HK-2 (cell line): ENCODE data around the gene FOXJ2.
"Not testable (repeated sequence)": the region's sequence is repeated elsewhere in the genome, so short reads cannot be mapped to it uniquely, and the experiment has no call there.

Experiments used
- DNase-seq: peaks from one replicate; pipeline ENCODE4 v3.0.0-alpha.2; 2018; ENCODE audit not compliant: unreplicated experiment

FOXJ2 gene

GRCh38 chr12:8030189-8030588 is 2.3 kb upstream of the FOXJ2 start:
- DNase-seq, result no peak

GRCh38 chr12:8031017-8031416 is 1.5 kb upstream of the FOXJ2 start:
- DNase-seq, result not testable (repeated sequence)

- no peak for DNase-seq
Measured at GRCh38 chr12:8031872-8032241, 659 bp upstream of the FOXJ2 start.

- no peak for DNase-seq
Measured at GRCh38 chr12:8033153-8034044, 883 bp downstream of the FOXJ2 start.

GRCh38 chr12:8034802-8035201 is 2.3 kb downstream of the FOXJ2 start:
- no peak for DNase-seq

GRCh38 chr12:8035440-8036010 is 3.0 kb downstream of the FOXJ2 start:
- no peak for DNase-seq

GRCh38 chr12:8036346-8036745 is 3.8 kb downstream of the FOXJ2 start:
- DNase-seq, result no peak

- DNase-seq, result no peak
Measured at GRCh38 chr12:8037046-8037663, 4.6 kb downstream of the FOXJ2 start.

GRCh38 chr12:8037947-8038346 is 5.4 kb downstream of the FOXJ2 start:
- DNase-seq, result no peak

DNA sequence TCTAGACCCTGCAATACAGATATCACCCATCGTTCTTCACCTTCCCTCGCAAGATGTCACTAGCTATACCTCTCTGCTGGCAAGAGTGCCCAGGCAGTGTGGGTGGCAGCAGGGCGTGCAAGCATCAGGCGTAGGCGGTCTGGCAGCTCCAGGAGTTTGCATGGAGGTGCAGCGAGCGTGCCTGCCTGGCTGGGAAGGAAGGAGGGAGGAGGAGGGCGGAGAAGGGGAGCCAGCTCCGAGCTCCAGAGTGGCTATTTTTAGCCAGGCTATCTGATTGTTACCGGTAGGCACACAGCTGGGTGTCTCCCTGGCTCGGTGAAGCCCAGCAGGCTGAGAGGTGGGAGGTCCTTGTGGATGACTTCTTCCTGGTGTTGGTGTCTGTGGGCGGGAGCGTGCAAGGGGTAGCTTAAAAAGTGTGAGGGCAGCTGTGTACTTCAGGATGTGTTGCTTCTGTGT is 6.2 kb downstream of the FOXJ2 start:
- no peak for DNase-seq

DNA sequence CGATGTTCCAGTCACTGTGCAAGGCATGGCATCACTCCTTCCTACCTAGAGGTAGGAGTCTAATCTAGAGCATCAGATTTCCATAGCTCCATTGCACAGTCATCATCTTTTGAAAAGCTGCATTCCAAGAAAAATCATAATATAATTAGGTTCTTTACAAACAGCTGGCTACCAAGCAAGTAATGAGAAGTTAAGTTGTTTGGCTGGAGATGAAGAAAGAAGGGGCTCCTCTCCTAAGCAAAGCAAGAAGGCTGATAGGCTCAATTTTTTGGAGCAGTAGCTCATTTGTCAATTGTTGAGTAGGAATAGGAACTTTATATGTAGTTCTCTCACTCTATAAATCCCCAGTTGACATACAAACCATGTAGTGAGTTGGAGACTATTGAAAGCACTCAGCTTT is 8.3 kb downstream of the FOXJ2 start:
- DNase-seq, result no peak

GRCh38 chr12:8045952-8046944 is 13.7 kb downstream of the FOXJ2 start:
- peak; percentile 67 for DNase-seq

- DNase-seq, result no peak
Measured at GRCh38 chr12:8047842-8048241, 15.3 kb downstream of the FOXJ2 start.

DNA sequence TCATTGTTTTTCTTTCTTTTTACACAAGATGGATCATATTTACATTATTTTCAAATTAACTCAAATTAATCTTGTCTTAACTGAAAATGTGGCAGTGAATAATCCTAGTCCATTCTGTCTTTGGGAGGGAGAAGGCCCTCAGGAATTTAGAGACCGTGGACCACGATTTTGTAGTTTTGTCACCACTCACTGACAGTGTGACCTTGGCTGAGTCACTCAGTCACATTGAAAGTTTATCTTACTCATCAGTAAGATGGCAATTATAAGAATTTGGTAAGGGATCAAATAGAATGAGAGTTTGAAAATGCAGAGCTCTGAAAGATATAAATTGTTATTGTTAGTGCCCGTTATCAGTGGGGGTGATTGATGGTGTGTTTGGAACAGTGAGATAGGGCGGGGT is 16.4 kb downstream of the FOXJ2 start:
- no peak for DNase-seq

DNA sequence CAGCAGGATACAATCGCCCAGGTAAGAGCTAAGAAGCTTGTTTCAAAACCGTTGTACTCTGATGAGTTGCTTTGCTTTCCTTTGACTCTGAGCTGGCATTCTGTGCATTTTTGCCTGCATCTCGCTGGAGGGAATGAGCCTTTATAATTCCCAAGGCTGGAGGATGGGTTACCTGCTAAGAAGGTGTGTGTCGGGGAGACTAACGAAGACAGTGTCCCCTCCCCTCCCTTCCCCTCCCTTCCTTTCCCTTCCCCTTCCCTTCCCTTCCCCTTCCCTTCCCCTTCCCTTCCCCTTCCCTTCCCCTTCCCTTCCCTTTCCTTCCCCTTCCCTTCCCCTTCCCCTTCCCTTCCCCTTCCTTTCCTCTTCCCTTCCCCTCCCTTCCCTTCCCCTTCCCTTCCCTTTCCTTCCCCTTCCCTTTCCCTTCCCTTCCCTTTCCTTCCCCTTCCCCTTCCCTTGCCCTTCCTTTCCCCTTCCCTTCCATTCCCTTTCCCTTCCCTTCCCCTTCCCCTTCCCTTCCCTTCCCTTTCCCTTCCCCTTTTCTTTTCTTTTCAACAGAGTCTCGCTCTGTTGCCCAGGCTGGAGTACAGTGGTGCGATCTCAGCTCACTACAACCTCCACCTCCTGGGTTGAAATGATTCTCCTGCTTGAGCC is 18.2 kb downstream of the FOXJ2 start:
- DNase-seq, result no peak

DNA sequence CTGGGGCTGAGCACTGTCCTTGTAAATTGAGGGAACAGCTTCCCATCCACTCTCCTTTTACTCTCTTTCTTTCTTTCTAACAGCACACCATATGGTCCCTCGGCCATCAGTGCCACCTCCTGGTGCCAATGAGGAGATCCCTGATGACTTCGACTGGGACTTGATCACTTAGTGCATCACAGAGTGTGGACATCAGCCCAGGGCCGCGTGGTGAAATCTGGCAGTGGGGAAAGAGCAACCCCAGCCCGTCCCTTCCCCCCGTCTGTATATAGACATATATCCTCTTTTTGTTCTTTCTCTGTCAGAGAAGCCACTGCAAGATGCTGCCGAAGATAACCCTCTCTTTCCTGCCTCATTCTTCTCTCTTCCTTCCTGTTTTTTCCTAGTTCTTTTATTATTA is 20.2 kb downstream of the FOXJ2 start:
- DNase-seq, result no peak

DNA sequence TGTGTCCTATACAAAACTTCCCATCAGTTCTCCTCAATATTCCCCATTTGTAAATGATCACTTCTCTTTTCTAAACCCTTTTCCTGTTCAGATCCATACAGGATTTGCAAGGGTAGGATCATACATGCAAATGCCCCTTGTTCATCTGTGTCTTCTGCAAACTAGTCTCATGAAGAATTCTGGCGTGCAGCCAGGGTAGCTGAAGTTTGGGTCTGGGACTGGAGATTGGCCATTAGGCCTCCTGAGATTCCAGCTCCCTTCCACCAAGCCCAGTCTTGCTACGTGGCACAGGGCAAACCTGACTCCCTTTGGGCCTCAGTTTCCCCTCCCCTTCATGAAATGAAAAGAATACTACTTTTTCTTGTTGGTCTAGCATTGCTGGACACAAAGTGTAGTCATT is 22.3 kb downstream of the FOXJ2 start:
- DNase-seq, result no peak

DNA sequence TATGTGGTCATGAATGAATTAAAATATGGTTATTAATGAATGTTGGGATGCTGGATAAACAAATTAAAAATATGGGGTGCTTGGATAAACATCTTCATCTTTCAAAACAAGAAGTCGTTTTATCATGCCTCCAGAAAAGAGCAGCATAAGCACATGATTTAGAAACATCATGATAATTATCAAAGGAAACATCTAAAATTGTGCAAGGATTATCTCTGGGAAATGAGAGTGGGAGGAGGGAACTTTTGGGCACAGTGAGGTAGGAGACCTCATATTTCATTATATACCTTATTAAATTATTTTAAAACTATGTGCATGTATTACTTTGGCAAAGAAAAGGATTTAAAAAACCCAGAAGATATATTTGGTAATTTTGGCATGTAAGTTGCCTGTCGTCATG is 24.8 kb downstream of the FOXJ2 start:
- no peak for DNase-seq

DNA sequence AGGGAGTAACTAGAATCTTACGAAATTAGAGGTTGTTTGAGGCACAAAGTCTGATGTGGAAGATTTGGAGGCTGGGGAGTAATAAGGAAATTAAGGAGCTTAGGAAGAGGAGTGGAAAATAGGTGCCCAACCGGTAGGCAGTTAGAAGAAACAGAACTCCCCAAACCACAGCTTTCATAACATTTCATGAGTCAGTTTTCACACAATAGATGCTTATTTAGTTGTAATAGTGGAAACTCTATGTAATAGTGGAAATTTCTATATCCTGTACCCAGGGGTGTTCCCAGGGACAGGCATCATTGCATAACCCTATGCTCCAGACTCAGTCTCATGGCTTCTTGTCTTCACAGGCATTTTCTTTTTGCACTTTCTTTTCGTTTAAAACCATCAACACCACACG is 25.3 kb downstream of the FOXJ2 start:
- no peak for DNase-seq

GRCh38 chr12:8058506-8058905 is 26.0 kb downstream of the FOXJ2 start:
- no peak for DNase-seq

DNA sequence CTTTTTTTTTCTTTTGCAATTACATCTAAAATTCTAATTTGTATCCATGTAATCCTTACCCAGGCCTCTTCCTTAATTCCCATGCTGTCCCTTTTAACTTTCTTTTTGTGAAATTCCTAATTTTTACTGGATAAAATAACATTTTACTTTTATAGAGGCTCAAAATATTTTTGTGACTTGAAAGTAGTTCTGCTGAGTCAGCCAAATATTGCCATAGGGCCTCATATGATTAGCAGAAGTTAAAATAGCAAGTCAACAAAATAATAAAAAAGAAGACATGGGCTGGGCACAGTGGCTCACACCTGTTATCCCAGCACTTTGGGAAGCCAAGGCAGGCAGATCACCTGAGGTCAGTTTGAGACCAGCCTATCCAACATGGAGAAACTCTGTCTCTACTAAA is 31.6 kb downstream of the FOXJ2 start:
- no peak for DNase-seq
